HG02938 (cell line): Measurements from ENCODE around the gene ZBTB42.

Experiments used
- ATAC-seq: cut with Tn5 transposase; IDR thresholded peaks from one replicate; pipeline ENCODE4 v1.9.1; 2021; ENCODE audit warnings: mild to moderate bottlenecking, moderate library complexity; ENCODE audit not compliant: unreplicated experiment

The ZBTB42 gene

GRCh38 chr14:104794631-104794992 lies 6.3 kb upstream of the ZBTB42 start:
- no peak for ATAC-seq

- no peak for ATAC-seq
These were observed 5.7 kb upstream of the ZBTB42 start, which contains the start of gene AKT1 for GRCh38 chr14:104794993-104795780. Gene AKT1 (minus strand): TSS chr14:104795748. CDS start chr14:104792643, 3,105 bp downstream.

GRCh38 chr14:104795781-104796686 lies 4.9 kb upstream of the ZBTB42 start:
- ATAC-seq = no peak

GRCh38 chr14:104796687-104797081 lies 4.2 kb upstream of the ZBTB42 start:
- ATAC-seq = no peak

GRCh38 chr14:104797115-104798044 lies 3.5 kb upstream of the ZBTB42 start:
- ATAC-seq = no peak

- ATAC-seq = no peak
These were observed 2.3 kb upstream of the ZBTB42 start for GRCh38 chr14:104798300-104799243.

GRCh38 chr14:104799244-104800014 lies 1.5 kb upstream of the ZBTB42 start:
- ATAC-seq = no peak

GRCh38 chr14:104800015-104800770 lies 708 bp upstream of the ZBTB42 start:
- peak; percentile 43 for ATAC-seq

- ATAC-seq = no peak
These were observed 856 bp downstream of the ZBTB42 start for GRCh38 chr14:104801520-104802393.

- ATAC-seq = no peak
These were observed 1.7 kb downstream of the ZBTB42 start for GRCh38 chr14:104802394-104803184.

GRCh38 chr14:104803280-104803911 lies 2.5 kb downstream of the ZBTB42 start:
- no peak for ATAC-seq

GRCh38 chr14:104803912-104804410 lies 3.1 kb downstream of the ZBTB42 start:
- no peak for ATAC-seq

GRCh38 chr14:104804481-104805325 lies 3.8 kb downstream of the ZBTB42 start:
- ATAC-seq = no peak

- ATAC-seq = no peak
These were observed 4.4 kb downstream of the ZBTB42 start for GRCh38 chr14:104805326-104805678.
